Measurements from ENCODE around the gene TMEM212. TPM values are rescaled to one million over a fixed set of nuclear protein-coding genes. Genes with fewer than 3 reads are reported as not detected.
"Not testable (repeated sequence)": the region's sequence is repeated elsewhere in the genome, so short reads cannot be mapped to it uniquely, and the experiment has no call there.

Gene TMEM212
- total RNA-seq, 1 donor from 2014 or later = not detected

GRCh38 chr3:171898192-171898591, 55.0 kb downstream of the TMEM212 start:
- no peaks in the 10 kb centered on the region for H3K27me3 Mint-ChIP-seq (ENCODE audit: low read depth)
- H3K4me3 Mint-ChIP-seq = no peak overlapping the region
- H3K4me1 Mint-ChIP-seq = peaks cover 44% of the 10 kb centered on the region
- DNase-seq (ENCODE audit: low spot score in 2 of 2, unreplicated experiment in 2 of 2) = no peak
- no peak for TF ChIP-seq CTCF (IDR thresholded peaks at IDR 0.05; ENCODE audit: unreplicated experiment)
- H3K27ac Mint-ChIP-seq = no peak overlapping the region
- H3K9me3 Mint-ChIP-seq = no peaks in the 10 kb centered on the region
- H3K36me3 Mint-ChIP-seq = no peaks in the 10 kb centered on the region

- TF ChIP-seq CTCF (IDR thresholded peaks at IDR 0.05; ENCODE audit: unreplicated experiment) = no peak
- Mint-ChIP-seq H3K4me1 (peaks cover 34% of the 10 kb centered on the region), H3K36me3 (no peaks in the 10 kb centered on the region), H3K27ac (no peak overlapping the region), H3K4me3 (no peak overlapping the region), H3K27me3 (ENCODE audit: low read depth) (no peaks in the 10 kb centered on the region), H3K9me3 (no peaks in the 10 kb centered on the region)
- DNase-seq (ENCODE audit: low spot score in 2 of 2, unreplicated experiment in 2 of 2) = no peak
Measured at GRCh38 chr3:171900446-171900845, 57.3 kb downstream of the TMEM212 start.

- Mint-ChIP-seq H3K9me3 (peaks cover 6% of the 10 kb centered on the region), H3K27me3 (ENCODE audit: low read depth) (no peaks in the 10 kb centered on the region), H3K4me3 (no peak overlapping the region), H3K36me3 (peaks cover 1% of the 10 kb centered on the region), H3K4me1 (peaks cover 21% of the 10 kb centered on the region), H3K27ac (no peak overlapping the region)
- TF ChIP-seq CTCF (IDR thresholded peaks at IDR 0.05; ENCODE audit: unreplicated experiment) = no peak
- DNase-seq (ENCODE audit: low spot score in 2 of 2, unreplicated experiment in 2 of 2) = no peak
Measured at GRCh38 chr3:171901615-171902312, 58.6 kb downstream of the TMEM212 start.

- Mint-ChIP-seq H3K4me3 (no peak overlapping the region), H3K36me3 (peaks cover 4% of the 10 kb centered on the region), H3K9me3 (peaks cover 11% of the 10 kb centered on the region), H3K4me1 (peaks cover 5% of the 10 kb centered on the region), H3K27me3 (ENCODE audit: low read depth) (no peaks in the 10 kb centered on the region), H3K27ac (no peak overlapping the region)
- TF ChIP-seq CTCF (IDR thresholded peaks at IDR 0.05; ENCODE audit: unreplicated experiment) = no peak
- no peak for DNase-seq (ENCODE audit: low spot score in 2 of 2, unreplicated experiment in 2 of 2)
Measured at GRCh38 chr3:171904829-171905228, 61.7 kb downstream of the TMEM212 start.

- DNase-seq (ENCODE audit: low spot score in 2 of 2, unreplicated experiment in 2 of 2); H3K36me3 Mint-ChIP-seq: not testable (repeated sequence)
- peaks cover 23% of the 10 kb centered on the region for H3K9me3 Mint-ChIP-seq
Measured at GRCh38 chr3:171906503-171906902, 63.4 kb downstream of the TMEM212 start.

GRCh38 chr3:171906951-171907676, 64.0 kb downstream of the TMEM212 start:
- DNase-seq (ENCODE audit: low spot score in 2 of 2, unreplicated experiment in 2 of 2) = no peak
- Mint-ChIP-seq H3K27me3 (ENCODE audit: low read depth) (no peaks in the 10 kb centered on the region), H3K36me3 (peaks cover 4% of the 10 kb centered on the region), H3K4me3 (no peak overlapping the region), H3K27ac (no peak overlapping the region), H3K4me1 (peaks cover 5% of the 10 kb centered on the region), H3K9me3 (peaks cover 28% of the 10 kb centered on the region)
- TF ChIP-seq CTCF (IDR thresholded peaks at IDR 0.05; ENCODE audit: unreplicated experiment) = no peak

More at GRCh38 chr3:171906503-171906902, 63.4 kb downstream of the TMEM212 start:
- not testable (repeated sequence) for H3K4me1 Mint-ChIP-seq; H3K4me3 Mint-ChIP-seq; H3K27ac Mint-ChIP-seq; H3K27me3 Mint-ChIP-seq (ENCODE audit: low read depth)

Data from mesothelial cell of epicardium (in vitro differentiated cells).